Osteoblast (primary cell): ENCODE measurements around the gene RANGAP1. TPM values are rescaled to one million over a fixed set of nuclear protein-coding genes. Genes with fewer than 3 reads are reported as not detected.

Experiments used
- DNase-seq: peaks from one replicate; pipeline ENCODE4 v3.0.0; 2011; ENCODE audit warnings: low spot score, mixed read lengths; ENCODE audit not compliant: insufficient read length; ENCODE audit errors: missing footprints
- H2AFZ ChIP-seq: 2 replicates; pipeline ENCODE4 v1.6.0; 2011; ENCODE audit warnings: mild to moderate bottlenecking, low read length
- H3K27ac ChIP-seq: 2 replicates; pipeline ENCODE4 v1.5.1; 2011; ENCODE audit warnings: mild to moderate bottlenecking, low read depth, low read length, moderate library complexity
- H3K27me3 ChIP-seq: 2 replicates; pipeline ENCODE4 v1.6.0; 2012; ENCODE audit warnings: mild to moderate bottlenecking, control low read depth, inconsistent platforms, low read length, moderate library complexity; ENCODE audit not compliant: insufficient read depth
- H3K36me3 ChIP-seq: 2 replicates; pipeline ENCODE4 v1.5.1; 2011; ENCODE audit warnings: mild to moderate bottlenecking, low read length, control low read depth, moderate library complexity; ENCODE audit not compliant: insufficient read depth
- H3K4me1 ChIP-seq: 2 replicates; pipeline ENCODE4 v1.5.1; 2011; ENCODE audit warnings: mild to moderate bottlenecking, low read length, control low read depth, moderate library complexity; ENCODE audit not compliant: insufficient read depth
- H3K4me2 ChIP-seq: 2 replicates; pipeline ENCODE4 v1.6.0; 2011; ENCODE audit warnings: mild to moderate bottlenecking, low read length; ENCODE audit not compliant: insufficient read depth
- H3K4me3 ChIP-seq: fragments of 200-600 bp; sonication (generic); 3 replicates; pipeline ENCODE4 v1.5.1; 2012; ENCODE audit warnings: mild to moderate bottlenecking, low read length, inconsistent platforms; ENCODE audit not compliant: insufficient read depth
- H3K79me2 ChIP-seq: 2 replicates; pipeline ENCODE4 v1.6.0; 2012; ENCODE audit warnings: mild to moderate bottlenecking, low read length, control low read depth, inconsistent platforms; ENCODE audit not compliant: insufficient read depth
- H3K9me3 ChIP-seq: 2 replicates; pipeline ENCODE4 v1.5.1; 2011; ENCODE audit warnings: low read depth, low read length, control low read depth
- H4K20me1 ChIP-seq: 2 replicates; pipeline ENCODE4 v1.6.0; 2012; ENCODE audit warnings: mild to moderate bottlenecking, low read length, control low read depth; ENCODE audit not compliant: insufficient read depth
- total RNA-seq: library from RNA; depleted of rRNA; stranded (reverse); fragments of >200 nt; gene quantifications from 2 replicates; pipeline ENCODE4 v1.2.3, GENCODE V29; 2012
- TF ChIP-seq, protein P1 (sequence below): IDR thresholded peaks from 2 replicates; pipeline ENCODE4 v1.5.1; 2011; ENCODE audit warnings: mild to moderate bottlenecking, low read depth, low read length, moderate library complexity; ENCODE audit errors: extremely low read depth

Gene RANGAP1
- total RNA-seq, 1 donor, result 31.8 TPM

DNA sequence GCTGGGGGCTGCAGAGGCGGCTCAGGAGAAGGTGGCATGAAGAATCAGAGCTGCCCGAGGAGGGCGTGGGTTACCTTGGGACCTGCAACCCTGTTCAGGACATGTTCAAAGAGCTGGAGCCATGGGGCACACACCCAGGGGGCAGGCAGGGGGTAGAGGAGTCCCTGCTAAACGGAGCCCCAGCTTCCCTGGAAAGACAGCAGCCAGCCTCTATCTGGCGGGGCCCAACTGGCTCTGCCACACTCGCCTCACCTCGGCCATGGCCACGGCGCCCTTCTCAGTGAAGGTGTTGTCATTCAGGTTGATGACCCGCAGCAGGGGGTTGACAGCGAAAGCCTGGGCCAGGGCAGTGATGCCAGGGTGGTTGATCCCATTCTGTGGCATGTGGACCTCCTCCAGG, 28.3 kb downstream of the RANGAP1 start:
- Histone ChIP-seq H3K36me3 (peaks cover 86% of the 10 kb centered on the region), H3K27ac (no peak overlapping the region)
- TF ChIP-seq, protein P1, sequence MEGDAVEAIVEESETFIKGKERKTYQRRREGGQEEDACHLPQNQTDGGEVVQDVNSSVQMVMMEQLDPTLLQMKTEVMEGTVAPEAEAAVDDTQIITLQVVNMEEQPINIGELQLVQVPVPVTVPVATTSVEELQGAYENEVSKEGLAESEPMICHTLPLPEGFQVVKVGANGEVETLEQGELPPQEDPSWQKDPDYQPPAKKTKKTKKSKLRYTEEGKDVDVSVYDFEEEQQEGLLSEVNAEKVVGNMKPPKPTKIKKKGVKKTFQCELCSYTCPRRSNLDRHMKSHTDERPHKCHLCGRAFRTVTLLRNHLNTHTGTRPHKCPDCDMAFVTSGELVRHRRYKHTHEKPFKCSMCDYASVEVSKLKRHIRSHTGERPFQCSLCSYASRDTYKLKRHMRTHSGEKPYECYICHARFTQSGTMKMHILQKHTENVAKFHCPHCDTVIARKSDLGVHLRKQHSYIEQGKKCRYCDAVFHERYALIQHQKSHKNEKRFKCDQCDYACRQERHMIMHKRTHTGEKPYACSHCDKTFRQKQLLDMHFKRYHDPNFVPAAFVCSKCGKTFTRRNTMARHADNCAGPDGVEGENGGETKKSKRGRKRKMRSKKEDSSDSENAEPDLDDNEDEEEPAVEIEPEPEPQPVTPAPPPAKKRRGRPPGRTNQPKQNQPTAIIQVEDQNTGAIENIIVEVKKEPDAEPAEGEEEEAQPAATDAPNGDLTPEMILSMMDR, result no peak

DNA sequence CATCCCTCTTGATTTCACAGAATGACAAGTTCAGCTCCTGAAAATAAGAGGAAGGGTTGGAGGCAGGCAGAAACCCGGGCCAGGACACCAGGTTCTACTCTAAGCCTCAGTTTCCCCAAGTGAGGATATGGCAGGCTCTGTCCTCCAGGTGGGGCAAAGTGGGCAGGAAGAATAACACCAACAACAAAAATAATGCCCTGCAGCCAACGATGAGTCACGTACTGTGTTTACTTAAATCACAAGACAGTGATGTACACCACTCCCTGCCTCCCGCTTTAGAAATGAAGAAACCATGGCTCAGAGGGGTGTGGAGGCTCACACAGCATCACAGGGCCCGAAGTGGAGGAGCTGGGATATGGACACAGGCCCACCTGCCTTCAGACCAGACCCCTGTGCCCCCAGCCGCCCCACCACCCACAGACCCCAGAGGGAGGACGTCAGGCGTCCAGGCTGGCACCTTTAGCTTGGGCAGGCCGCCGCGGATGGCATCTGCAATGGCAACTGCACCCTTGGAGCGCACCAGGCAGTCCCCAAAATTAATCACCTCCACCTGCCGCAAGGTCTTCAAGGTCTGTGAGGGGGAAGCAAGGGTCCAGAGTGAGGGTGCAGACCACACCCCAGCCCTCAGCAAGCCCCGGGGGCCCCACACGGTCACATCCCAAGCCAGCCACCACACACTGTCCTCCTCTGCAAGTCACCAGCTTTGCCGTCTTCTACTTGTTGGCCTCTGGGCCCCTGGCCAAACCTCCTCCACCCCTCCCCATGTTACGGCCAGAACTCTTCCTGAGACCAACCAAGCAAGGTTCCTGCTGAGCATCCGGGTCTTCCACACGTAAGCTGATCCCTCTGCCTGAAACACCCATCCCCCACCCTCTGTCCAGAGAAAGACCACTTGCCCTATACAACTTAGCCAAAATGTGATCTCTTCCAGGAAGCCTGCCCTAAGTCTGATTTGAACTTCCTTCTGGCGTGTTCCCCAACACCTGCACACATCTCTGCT, 29.4 kb downstream of the RANGAP1 start:
- H3K4me3 ChIP-seq, result no peak overlapping the region
- no peak overlapping the region for H2AFZ ChIP-seq
- peaks cover 13% of the 10 kb centered on the region for H3K79me2 ChIP-seq
- TF ChIP-seq, protein P1, result no peak
- no peaks in the 10 kb centered on the region for H3K9me3 ChIP-seq
- H3K27me3 ChIP-seq, result no peaks in the 10 kb centered on the region
- H3K27ac ChIP-seq, result peak overlapping the region; percentile 60
- peak; percentile 96 for DNase-seq
- no peaks in the 10 kb centered on the region for H3K4me1 ChIP-seq
- no peak overlapping the region for H3K4me2 ChIP-seq
- H4K20me1 ChIP-seq, result peaks cover 13% of the 10 kb centered on the region
- H3K36me3 ChIP-seq, result peaks cover 81% of the 10 kb centered on the region

More for the DNA sequence above, 28.3 kb downstream of the RANGAP1 start:
- Histone ChIP-seq H4K20me1 (peaks cover 14% of the 10 kb centered on the region), H3K27me3 (no peaks in the 10 kb centered on the region), H3K9me3 (no peaks in the 10 kb centered on the region), H2AFZ (no peak overlapping the region), H3K4me3 (no peak overlapping the region), H3K4me2 (no peak overlapping the region), H3K79me2 (peaks cover 15% of the 10 kb centered on the region), H3K4me1 (no peaks in the 10 kb centered on the region)
- DNase-seq, result peak; percentile 30

DNA sequence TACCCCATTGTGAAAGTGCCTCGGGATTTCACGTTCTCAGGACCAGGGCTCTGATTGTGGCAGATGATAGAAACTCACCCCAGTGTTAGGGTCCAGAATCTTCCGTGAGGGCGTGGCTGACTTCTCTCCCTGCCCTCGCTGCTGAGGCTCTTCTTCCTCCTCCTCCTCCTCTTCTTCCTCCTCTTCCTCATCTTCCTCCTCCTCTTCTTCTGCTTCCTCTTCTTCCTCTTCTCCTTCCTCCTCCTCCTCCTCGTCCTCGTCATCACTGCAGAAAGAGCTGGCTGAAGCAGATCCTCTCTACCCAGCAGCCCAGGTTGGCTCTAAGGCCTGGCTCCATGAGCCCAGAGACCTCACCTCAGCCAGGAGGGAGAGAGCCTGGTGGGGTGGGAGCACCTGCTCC, 31.8 kb downstream of the RANGAP1 start:
- Histone ChIP-seq H2AFZ (no peak overlapping the region), H3K36me3 (peaks cover 85% of the 10 kb centered on the region), H3K4me3 (no peak overlapping the region), H3K4me2 (no peak overlapping the region), H3K4me1 (no peaks in the 10 kb centered on the region), H3K27me3 (no peaks in the 10 kb centered on the region), H3K27ac (no peak overlapping the region), H4K20me1 (peaks cover 17% of the 10 kb centered on the region), H3K79me2 (peaks cover 13% of the 10 kb centered on the region), H3K9me3 (no peaks in the 10 kb centered on the region)
- DNase-seq, result peak; percentile 38
- TF ChIP-seq, protein P1, result no peak

DNA sequence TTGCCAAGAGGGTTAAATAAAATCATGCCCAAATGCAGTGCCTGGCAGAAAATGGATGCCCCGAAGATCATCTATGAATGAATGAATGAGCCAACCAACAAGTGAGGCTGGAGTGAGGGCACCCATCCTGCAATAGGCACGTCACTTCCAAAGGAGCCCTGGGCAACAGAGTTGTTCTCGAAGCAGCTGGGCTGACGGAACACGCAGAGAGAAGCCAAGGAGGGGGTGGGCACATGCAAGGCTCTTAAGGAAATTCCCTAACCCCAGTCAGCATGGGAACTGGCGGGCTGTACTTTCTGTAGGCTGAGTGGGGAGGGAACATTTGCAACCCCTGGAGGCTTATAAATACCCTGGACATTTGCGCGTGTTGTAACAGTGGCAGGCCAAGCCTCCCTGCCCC, 33.6 kb downstream of the RANGAP1 start:
- H3K79me2 ChIP-seq, result peaks cover 11% of the 10 kb centered on the region
- H3K4me1 ChIP-seq, result no peaks in the 10 kb centered on the region
- H3K27me3 ChIP-seq, result no peaks in the 10 kb centered on the region
- no peak overlapping the region for H3K4me2 ChIP-seq
- H3K27ac ChIP-seq, result no peak overlapping the region
- DNase-seq, result peak; percentile 72
- H2AFZ ChIP-seq, result no peak overlapping the region
- TF ChIP-seq, protein P1, result no peak
- no peaks in the 10 kb centered on the region for H3K9me3 ChIP-seq
- H3K36me3 ChIP-seq, result peaks cover 85% of the 10 kb centered on the region
- no peak overlapping the region for H3K4me3 ChIP-seq
- peaks cover 22% of the 10 kb centered on the region for H4K20me1 ChIP-seq
